HUES64 (cell line): ENCODE measurements around the gene PSMD11.
"Not testable (repeated sequence)": the region's sequence is repeated elsewhere in the genome, so short reads cannot be mapped to it uniquely, and the experiment has no call there.

ENCODE experiments used
- H3K27ac ChIP-seq: 2 replicates; pipeline ENCODE4 v1.7.0; 2013; ENCODE audit warnings: low read depth, low read length, inconsistent platforms
- H3K27me3 ChIP-seq: 2 replicates; pipeline ENCODE4 v1.6.1; 2013; ENCODE audit warnings: mild to moderate bottlenecking, low read length; ENCODE audit not compliant: insufficient read depth
- H3K36me3 ChIP-seq: 2 replicates; pipeline ENCODE4 v1.6.1; 2013; ENCODE audit warnings: mild to moderate bottlenecking, low read length; ENCODE audit not compliant: insufficient read depth
- H3K4me1 ChIP-seq: 2 replicates; pipeline ENCODE4 v1.6.1; 2013; ENCODE audit warnings: mild to moderate bottlenecking, low read length, moderate library complexity; ENCODE audit not compliant: insufficient read depth
- H3K4me3 ChIP-seq: 2 replicates; pipeline ENCODE4 v1.5.1; 2013; ENCODE audit warnings: mild to moderate bottlenecking, low read length, moderate library complexity
- H3K9ac ChIP-seq: 2 replicates; pipeline ENCODE4 v1.6.1; 2013; ENCODE audit warnings: mild to moderate bottlenecking, low read depth, low read length
- H3K9me3 ChIP-seq: 2 replicates; pipeline ENCODE4 v1.6.1; 2013; ENCODE audit warnings: low read depth, low read length; ENCODE audit not compliant: insufficient read depth
- WGBS: fragments of 150-250, 120-280 bp; methylation state at CpG from one replicate; pipeline ENCODE4 v1.1.7; 2013; ENCODE audit warnings: missing lambda C conversion rate; 5-methylcytosine and 5-hydroxymethylcytosine counted together

The PSMD11 gene

DNA sequence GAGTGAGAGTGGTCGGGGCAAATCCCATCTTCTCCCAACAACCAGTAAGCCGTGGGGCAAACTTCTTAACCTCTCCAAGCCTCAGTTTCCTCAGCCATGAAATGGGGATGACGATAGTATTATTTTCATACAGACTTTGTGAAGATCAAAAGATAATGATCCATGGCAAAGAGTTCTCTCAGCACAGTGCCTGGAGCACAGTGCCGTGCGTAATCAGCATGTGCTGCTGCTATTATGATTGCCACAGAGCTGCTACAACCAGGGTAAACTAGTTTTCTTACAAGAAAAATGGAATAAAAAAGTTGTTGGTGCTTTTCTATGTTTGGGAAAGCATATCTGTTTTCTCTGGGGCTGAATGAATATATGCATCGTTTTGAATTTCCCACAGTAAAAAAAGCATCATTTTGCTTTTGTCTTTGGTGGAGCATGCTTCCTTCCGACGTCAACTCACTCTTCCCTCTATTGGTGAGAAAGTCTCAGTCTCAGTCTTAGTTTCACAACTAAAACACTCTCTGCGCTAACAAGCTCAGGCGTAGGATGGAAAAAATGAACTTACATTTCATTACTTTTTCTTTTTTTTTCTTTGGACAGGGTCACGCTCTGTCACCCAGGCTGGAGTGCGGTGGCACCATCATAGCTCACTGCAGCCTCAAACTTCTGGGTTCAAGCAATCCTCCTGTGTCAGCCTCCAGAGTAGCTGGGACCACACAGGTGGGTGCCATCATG is 79.7 kb downstream of the PSMD11 start:
- H3K27ac ChIP-seq, result no peak overlapping the region
- 94% methylated on average over 10 of the region's 12 CpGs for WGBS
- H3K4me3 ChIP-seq, result no peak overlapping the region
- peaks cover 28% of the 10 kb centered on the region for H3K4me1 ChIP-seq
- no peaks in the 10 kb centered on the region for H3K9me3 ChIP-seq
- H3K36me3 ChIP-seq, result no peaks in the 10 kb centered on the region
- no peaks in the 10 kb centered on the region for H3K27me3 ChIP-seq
- no peak overlapping the region for H3K9ac ChIP-seq

DNA sequence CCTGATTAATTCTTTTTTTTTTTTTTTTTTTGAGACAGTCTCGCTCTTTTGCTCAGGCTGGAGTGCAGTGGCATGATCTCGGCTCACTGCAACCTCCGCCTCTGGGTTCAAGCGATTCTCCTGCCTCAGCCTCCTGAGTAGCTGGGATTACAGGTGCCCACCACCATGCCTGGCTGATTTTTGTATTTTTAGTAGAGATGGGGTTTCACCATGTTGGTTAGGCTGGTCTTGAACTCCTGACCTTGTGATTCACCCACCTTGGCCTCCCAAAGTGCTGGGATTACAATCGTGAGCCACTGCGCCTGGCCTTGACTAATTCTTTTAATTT is 80.2 kb downstream of the PSMD11 start:
- H3K9me3 ChIP-seq, H3K9ac ChIP-seq, H3K27ac ChIP-seq, H3K4me3 ChIP-seq, H3K36me3 ChIP-seq, H3K27me3 ChIP-seq: not testable (repeated sequence)
- H3K4me1 ChIP-seq, result peaks cover 27% of the 10 kb centered on the region
- WGBS, result 94% methylated on average over 6 of the region's 6 CpGs

DNA sequence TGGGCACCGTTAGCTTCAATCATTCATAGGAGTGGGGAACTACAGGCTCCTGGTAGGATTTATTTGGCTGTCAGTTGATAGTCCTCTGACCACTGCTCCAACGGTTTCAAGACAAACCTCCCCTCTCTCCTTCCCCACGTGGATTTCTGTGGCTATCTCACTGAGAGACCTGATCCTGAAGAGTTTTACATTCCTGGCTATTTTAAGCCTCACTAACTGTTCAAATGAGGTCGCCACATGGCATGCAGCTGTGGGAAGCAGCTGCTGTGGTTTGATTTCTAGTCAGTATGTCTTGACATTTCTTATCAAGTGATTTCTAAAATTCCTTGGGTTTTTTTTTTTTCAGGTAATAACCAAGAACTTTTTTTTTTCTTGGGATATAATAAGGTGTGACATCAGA is 80.8 kb downstream of the PSMD11 start:
- peaks cover 21% of the 10 kb centered on the region for H3K4me1 ChIP-seq
- no peak overlapping the region for H3K9ac ChIP-seq
- H3K27ac ChIP-seq, result no peak overlapping the region

DNA sequence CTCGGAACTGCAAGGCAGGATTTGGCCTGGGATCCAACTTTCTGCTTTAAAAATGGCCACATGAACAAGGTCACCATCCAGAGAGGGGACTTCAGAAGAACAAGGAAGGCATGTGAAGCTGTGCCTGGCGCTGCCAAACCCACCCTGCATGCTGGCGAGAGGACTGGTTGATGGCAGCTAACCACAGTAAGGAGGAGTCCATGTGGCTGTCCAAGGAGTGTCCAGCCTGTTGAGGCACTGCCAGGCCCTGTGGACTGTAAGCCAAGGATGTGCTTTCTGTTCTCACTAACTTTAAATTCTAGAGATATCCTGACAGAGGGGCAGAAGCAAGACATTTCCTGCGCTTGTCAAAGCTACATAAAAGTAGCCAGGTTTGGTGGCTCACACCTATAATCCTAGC is 82.8 kb downstream of the PSMD11 start:
- H3K27ac ChIP-seq, result no peak overlapping the region
- H3K4me3 ChIP-seq, result no peak overlapping the region
- H3K36me3 ChIP-seq, result no peaks in the 10 kb centered on the region
- no peaks in the 10 kb centered on the region for H3K9me3 ChIP-seq
- H3K4me1 ChIP-seq, result peaks cover 9% of the 10 kb centered on the region
- H3K9ac ChIP-seq, result no peak overlapping the region
- 94% methylated on average over 4 of the region's 4 CpGs for WGBS
- H3K27me3 ChIP-seq, result no peaks in the 10 kb centered on the region

More for the DNA sequence above, 80.8 kb downstream of the PSMD11 start:
- H3K4me3 ChIP-seq, result no peak overlapping the region
- H3K36me3 ChIP-seq, result no peaks in the 10 kb centered on the region
- H3K9me3 ChIP-seq, result no peaks in the 10 kb centered on the region
- no peaks in the 10 kb centered on the region for H3K27me3 ChIP-seq
- WGBS, result 52% methylated on average over 4 of the region's 4 CpGs

DNA sequence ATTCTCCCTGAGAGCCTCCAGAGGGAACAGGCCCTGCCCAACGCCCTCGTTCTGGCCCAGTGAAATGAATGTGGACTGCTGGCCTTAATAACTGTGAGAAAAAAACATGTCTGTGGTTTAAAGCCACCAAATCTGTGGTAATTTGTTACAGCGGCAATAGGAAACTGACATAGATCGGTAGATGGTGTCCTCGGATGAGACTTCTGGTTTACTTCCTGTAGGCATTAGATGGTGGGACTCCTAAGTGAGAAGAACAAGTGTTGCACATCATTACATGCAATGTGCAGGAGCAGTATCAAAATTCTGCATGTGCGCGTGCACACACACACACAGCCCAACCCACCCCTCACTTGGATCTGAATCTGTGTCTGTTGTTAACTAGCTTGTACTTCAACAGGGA is 84.5 kb downstream of the PSMD11 start:
- no peak overlapping the region for H3K4me3 ChIP-seq
- H3K36me3 ChIP-seq, result no peaks in the 10 kb centered on the region
- peaks cover 1% of the 10 kb centered on the region; the same call in 1 of the 2 replicates for H3K4me1 ChIP-seq
- no peaks in the 10 kb centered on the region for H3K9me3 ChIP-seq
- H3K9ac ChIP-seq, result no peak overlapping the region
- no peak overlapping the region for H3K27ac ChIP-seq
- 92% methylated on average over 7 of the region's 7 CpGs for WGBS
- no peaks in the 10 kb centered on the region for H3K27me3 ChIP-seq

DNA sequence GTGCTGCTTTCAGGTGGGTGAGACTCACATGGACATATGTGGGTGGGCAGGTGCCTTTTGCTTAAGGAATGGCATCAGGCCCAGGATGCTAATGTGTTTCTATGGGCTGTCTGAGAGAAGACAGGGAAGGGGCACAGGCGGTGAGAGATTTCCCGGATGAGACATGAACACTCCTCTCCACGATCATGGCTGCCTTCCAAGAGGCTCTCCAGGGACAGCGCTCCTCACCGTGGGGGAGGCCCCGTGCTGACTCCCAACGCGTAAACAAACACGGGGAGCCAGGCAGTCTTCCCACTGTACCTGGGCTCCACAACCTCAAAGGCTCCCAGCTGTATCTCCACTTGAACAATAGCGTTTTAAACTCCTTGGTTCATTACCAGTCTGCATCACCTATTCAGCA is 85.3 kb downstream of the PSMD11 start:
- Histone ChIP-seq H3K36me3 (no peaks in the 10 kb centered on the region), H3K9ac (no peak overlapping the region), H3K4me1 (no peaks in the 10 kb centered on the region), H3K9me3 (no peaks in the 10 kb centered on the region), H3K4me3 (no peak overlapping the region), H3K27me3 (no peaks in the 10 kb centered on the region), H3K27ac (no peak overlapping the region)
- 86% methylated on average over 10 of the region's 10 CpGs for WGBS
